ENCODE results near the gene KNOP1. TPM values are rescaled to one million over a fixed set of nuclear protein-coding genes. Genes with fewer than 3 reads are reported as not detected.

Gene KNOP1
- total RNA-seq, 1 experiment from 2014 or later = 70.1 TPM

- no peak for DNase-seq (ENCODE audit: low read depth, low spot score)
- Histone ChIP-seq H3K27me3 (ENCODE audit: control insufficient read depth, insufficient read depth, low read length) (no peaks in the 10 kb centered on the region), H3K4me1 (ENCODE audit: control insufficient read depth, insufficient read depth, low read length) (no peaks in the 10 kb centered on the region), H3K36me3 (ENCODE audit: control insufficient read depth, insufficient read depth, low read length) (peaks cover 5% of the 10 kb centered on the region; the same call in 1 of the 2 replicates), H3K4me3 (ENCODE audit: low read depth in 2 of 2, low read length in 2 of 2) (no peak overlapping the region), H3K27ac (ENCODE audit: low read length) (no peak overlapping the region), H3K9me3 (ENCODE audit: control insufficient read depth, insufficient read depth, low read depth, low read length) (no peaks in the 10 kb centered on the region)
- no TSS peak for BruUV-seq (replicated peaks)
- TF ChIP-seq SIN3A (IDR thresholded peaks at IDR 0.05; ENCODE audit: borderline replicate concordance, insufficient read depth, low read depth, low read length) (no peak), POLR2AphosphoS5 (IDR thresholded peaks at IDR 0.05; ENCODE audit: low read depth, low read length) (no peak)
- ATAC-seq = no peak; the same call in 1 of the 2 replicates
- ChIA-PET CTCF (no interaction called here), POLR2A (no interaction called here)
- intact Hi-C loops (cut with micrococcal nuclease; ENCODE audit: unreplicated experiment) (loop anchor here (5.0 kb wide), 1 partner anchor 179 kb away; no protein-coding TSS in a partner anchor), in situ Hi-C loops (cut with HindIII; ENCODE audit: low pct_unique_long_range_greater_than_20kb, low sequenced_read_pairs) (no loop called here)
Observed at GRCh38 chr16:19708296-19709205, 9.5 kb downstream of the KNOP1 start.

GRCh38 chr16:19707569-19708295, 10.3 kb downstream of the KNOP1 start:
- CTCF ChIA-PET = no interaction called here
- POLR2A ChIA-PET = no interaction called here
- intact Hi-C loops (cut with micrococcal nuclease; ENCODE audit: unreplicated experiment) (loop anchor here (5.0 kb wide), 1 partner anchor 180 kb away; no protein-coding TSS in a partner anchor), in situ Hi-C loops (cut with HindIII; ENCODE audit: low pct_unique_long_range_greater_than_20kb, low sequenced_read_pairs) (no loop called here)
- H3K4me1 ChIP-seq (ENCODE audit: control insufficient read depth, insufficient read depth, low read length) = no peaks in the 10 kb centered on the region
- DNase-seq (ENCODE audit: low read depth, low spot score) (no peak), ATAC-seq (no peak)
- no peak overlapping the region for H3K4me3 ChIP-seq (ENCODE audit: low read depth in 2 of 2, low read length in 2 of 2)
- H3K27ac ChIP-seq (ENCODE audit: low read length) = no peak overlapping the region
- no peaks in the 10 kb centered on the region for H3K27me3 ChIP-seq (ENCODE audit: control insufficient read depth, insufficient read depth, low read length)
- BruUV-seq (replicated peaks) = no TSS peak
- TF ChIP-seq TCF7L2 (IDR thresholded peaks at IDR 0.05; ENCODE audit: low read depth, low read length) = no peak
- no peak for TF ChIP-seq REST (IDR thresholded peaks at IDR 0.05; ENCODE audit: insufficient read depth in 1 of 2, low read depth in 2 of 2, low read length in 1 of 2)
- TF ChIP-seq CTCF (IDR thresholded peaks at IDR 0.05) = no peak
- TF ChIP-seq POLR2AphosphoS5 (IDR thresholded peaks at IDR 0.05; ENCODE audit: low read depth, low read length) = no peak
- TF ChIP-seq SIN3A (IDR thresholded peaks at IDR 0.05; ENCODE audit: borderline replicate concordance, insufficient read depth, low read depth, low read length) = no peak
- H3K9me3 ChIP-seq (ENCODE audit: control insufficient read depth, insufficient read depth, low read depth, low read length) = no peaks in the 10 kb centered on the region
- peaks cover 5% of the 10 kb centered on the region; the same call in 1 of the 2 replicates for H3K36me3 ChIP-seq (ENCODE audit: control insufficient read depth, insufficient read depth, low read length)
